ENCODE measurements around the gene PDCD1LG2. TPM values are rescaled to one million over a fixed set of nuclear protein-coding genes. Genes with fewer than 3 reads are reported as not detected.

Gene PDCD1LG2
- polyA plus RNA-seq, 1 donor, result 1.5 TPM

- no peak for DNase-seq
Observed at GRCh38 chr9:5531101-5531882, 21.0 kb downstream of the PDCD1LG2 start.

GRCh38 chr9:5532306-5532705 is 22.0 kb downstream of the PDCD1LG2 start:
- DNase-seq, result no peak

- DNase-seq, result no peak
Observed at GRCh38 chr9:5532790-5533189, 22.5 kb downstream of the PDCD1LG2 start.

GRCh38 chr9:5536684-5537083 is 26.4 kb downstream of the PDCD1LG2 start:
- no peak for DNase-seq

GRCh38 chr9:5543875-5544702 is 33.8 kb downstream of the PDCD1LG2 start:
- no peak for DNase-seq

GRCh38 chr9:5549658-5550650 is 39.6 kb downstream of the PDCD1LG2 start:
- DNase-seq, result no peak

GRCh38 chr9:5551368-5552150 is 41.2 kb downstream of the PDCD1LG2 start:
- DNase-seq, result no peak

GRCh38 chr9:5552301-5552700 is 42.0 kb downstream of the PDCD1LG2 start:
- no peak for DNase-seq

GRCh38 chr9:5553211-5553610 is 42.9 kb downstream of the PDCD1LG2 start:
- DNase-seq, result no peak

- DNase-seq, result no peak
Observed at GRCh38 chr9:5554254-5554653, 43.9 kb downstream of the PDCD1LG2 start.

- DNase-seq, result no peak
Observed at GRCh38 chr9:5556101-5556705, 45.9 kb downstream of the PDCD1LG2 start.

GRCh38 chr9:5557606-5558587 is 47.6 kb downstream of the PDCD1LG2 start:
- DNase-seq, result peak; percentile 23

- no peak for DNase-seq
Observed at GRCh38 chr9:5559659-5560058, 49.3 kb downstream of the PDCD1LG2 start.

GRCh38 chr9:5560443-5561100 is 50.2 kb downstream of the PDCD1LG2 start:
- no peak for DNase-seq

- no peak for DNase-seq
Observed at GRCh38 chr9:5561828-5562488, 51.6 kb downstream of the PDCD1LG2 start.

GRCh38 chr9:5562806-5563416 is 52.6 kb downstream of the PDCD1LG2 start:
- DNase-seq, result no peak

GRCh38 chr9:5563417-5563815 is 53.1 kb downstream of the PDCD1LG2 start:
- no peak for DNase-seq

GRCh38 chr9:5563886-5564285 is 53.6 kb downstream of the PDCD1LG2 start:
- DNase-seq, result no peak

Data from hindlimb muscle (tissue), 1 donor.